ENCODE results near the gene PBX1.

Gene PBX1

DNA sequence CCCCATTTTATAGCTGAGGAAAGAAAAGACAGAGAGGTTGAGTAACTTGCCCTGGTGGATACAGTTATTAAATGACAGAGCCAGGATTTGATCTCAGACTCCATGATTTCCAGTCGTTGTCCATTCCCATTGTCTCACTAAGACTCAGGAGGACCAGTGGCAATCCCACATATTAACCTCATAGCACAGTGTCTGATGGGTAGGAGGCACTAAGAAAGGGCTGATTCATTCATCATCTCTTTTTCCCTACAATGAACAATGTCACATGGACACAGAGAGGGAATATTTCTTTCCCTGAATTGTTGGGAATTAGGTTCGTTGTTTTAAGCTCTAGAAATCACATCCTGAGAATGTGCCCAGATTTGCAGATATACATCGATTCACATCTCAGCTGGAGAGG lies 99.9 kb downstream of the PBX1 start:
- DNase-seq = no peak
- Histone ChIP-seq H4K20me1 (ENCODE audit: insufficient read depth, low read length) (no peaks in the 10 kb centered on the region), H3K4me2 (ENCODE audit: low read depth, low read length) (no peak overlapping the region), H3K9me3 (replicated peaks; ENCODE audit: insufficient read depth, low read length) (no peaks in the 10 kb centered on the region), H3K36me3 (replicated peaks; ENCODE audit: insufficient read depth, low read length) (no peaks in the 10 kb centered on the region), H2AFZ (ENCODE audit: low read length) (no peak overlapping the region), H3K27me3 (replicated peaks; ENCODE audit: insufficient read depth, low read length) (no peaks in the 10 kb centered on the region), H3K9me2 (replicated peaks; ENCODE audit: insufficient read depth, low read length) (no peaks in the 10 kb centered on the region), H3K9ac (ENCODE audit: low read length) (no peak overlapping the region), H3K4me3 (ENCODE audit: low read length) (no peak overlapping the region), H3K79me2 (ENCODE audit: low read length) (no peaks in the 10 kb centered on the region), H3K27ac (ENCODE audit: low read length) (no peak overlapping the region), H3F3A (ENCODE audit: insufficient read depth, low read length) (peaks cover 22% of the 10 kb centered on the region), H3K4me1 (ENCODE audit: low read length) (peaks cover 49% of the 10 kb centered on the region)
- TF ChIP-seq EZH2phosphoT487 (IDR thresholded peaks at IDR 0.05; ENCODE audit: low read length) (no peak), EZH2 (optimal IDR thresholded peaks at IDR 0.05; ENCODE audit: low read depth, low read length) (no peak)
- TF ChIP-seq, protein P1, sequence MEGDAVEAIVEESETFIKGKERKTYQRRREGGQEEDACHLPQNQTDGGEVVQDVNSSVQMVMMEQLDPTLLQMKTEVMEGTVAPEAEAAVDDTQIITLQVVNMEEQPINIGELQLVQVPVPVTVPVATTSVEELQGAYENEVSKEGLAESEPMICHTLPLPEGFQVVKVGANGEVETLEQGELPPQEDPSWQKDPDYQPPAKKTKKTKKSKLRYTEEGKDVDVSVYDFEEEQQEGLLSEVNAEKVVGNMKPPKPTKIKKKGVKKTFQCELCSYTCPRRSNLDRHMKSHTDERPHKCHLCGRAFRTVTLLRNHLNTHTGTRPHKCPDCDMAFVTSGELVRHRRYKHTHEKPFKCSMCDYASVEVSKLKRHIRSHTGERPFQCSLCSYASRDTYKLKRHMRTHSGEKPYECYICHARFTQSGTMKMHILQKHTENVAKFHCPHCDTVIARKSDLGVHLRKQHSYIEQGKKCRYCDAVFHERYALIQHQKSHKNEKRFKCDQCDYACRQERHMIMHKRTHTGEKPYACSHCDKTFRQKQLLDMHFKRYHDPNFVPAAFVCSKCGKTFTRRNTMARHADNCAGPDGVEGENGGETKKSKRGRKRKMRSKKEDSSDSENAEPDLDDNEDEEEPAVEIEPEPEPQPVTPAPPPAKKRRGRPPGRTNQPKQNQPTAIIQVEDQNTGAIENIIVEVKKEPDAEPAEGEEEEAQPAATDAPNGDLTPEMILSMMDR (IDR thresholded peaks at IDR 0.05; ENCODE audit: low read length) = no peak

DNA sequence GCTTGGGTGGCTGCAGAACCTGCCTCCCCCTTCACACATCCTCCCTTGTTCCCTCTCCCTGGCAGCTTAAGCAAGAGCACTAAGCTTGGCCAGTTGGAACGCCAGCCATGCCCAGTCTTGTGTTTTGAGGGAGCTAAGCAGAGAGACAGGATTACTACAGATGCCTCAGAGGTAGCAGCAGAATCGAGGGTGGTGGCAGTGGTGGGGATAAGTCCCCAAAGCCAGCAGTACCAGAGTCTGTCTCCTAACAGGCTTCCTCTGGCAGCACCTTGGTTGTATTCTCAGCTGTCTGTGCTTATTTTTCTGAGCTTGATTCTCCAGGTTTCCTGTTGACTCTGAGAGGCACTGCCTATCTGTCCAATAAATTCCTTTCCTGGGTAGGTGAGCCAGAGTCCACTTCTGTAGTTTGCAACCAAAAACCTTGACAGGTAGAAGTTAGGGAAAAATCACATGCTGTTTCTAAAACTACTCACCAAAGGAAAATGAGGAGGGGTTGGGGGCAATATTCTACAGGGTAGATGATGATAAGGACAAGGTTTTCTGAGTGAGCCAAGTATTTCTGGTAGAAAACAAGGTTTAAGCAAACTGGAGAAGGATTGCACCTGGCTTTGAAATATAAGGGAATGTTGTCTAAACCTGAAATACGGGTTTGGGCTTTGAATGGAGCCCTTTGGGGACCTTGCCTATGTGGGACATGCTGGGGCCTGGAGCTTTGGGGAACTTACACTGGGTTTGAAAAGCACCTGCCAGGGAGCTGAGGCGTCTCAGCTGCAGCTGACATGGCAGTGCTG lies 100.8 kb downstream of the PBX1 start:
- H3K36me3 ChIP-seq (replicated peaks; ENCODE audit: insufficient read depth, low read length) = no peaks in the 10 kb centered on the region
- no peak for TF ChIP-seq EZH2 (optimal IDR thresholded peaks at IDR 0.05; ENCODE audit: low read depth, low read length)
- no peak for TF ChIP-seq EZH2phosphoT487 (IDR thresholded peaks at IDR 0.05; ENCODE audit: low read length)
- TF ChIP-seq, protein P1 (IDR thresholded peaks at IDR 0.05; ENCODE audit: low read length) = no peak
- peaks cover 22% of the 10 kb centered on the region for H3F3A ChIP-seq (ENCODE audit: insufficient read depth, low read length)
- no peak for DNase-seq
- no peaks in the 10 kb centered on the region for H4K20me1 ChIP-seq (ENCODE audit: insufficient read depth, low read length)
- H3K4me2 ChIP-seq (ENCODE audit: low read depth, low read length) = peak overlapping the region; percentile 46; the same call in 1 of the 2 replicates
- H3K27me3 ChIP-seq (replicated peaks; ENCODE audit: insufficient read depth, low read length) = no peaks in the 10 kb centered on the region
- H3K79me2 ChIP-seq (ENCODE audit: low read length) = 0 out of 2 replicates have a peak, but pooled peaks cover 3% of the 10 kb centered on the region
- H3K9ac ChIP-seq (ENCODE audit: low read length) = peak overlapping the region; percentile 21; the same call in 1 of the 2 replicates
- H3K4me1 ChIP-seq (ENCODE audit: low read length) = peaks cover 49% of the 10 kb centered on the region
- H3K4me3 ChIP-seq (ENCODE audit: low read length) = no peak overlapping the region
- H3K27ac ChIP-seq (ENCODE audit: low read length) = peak overlapping the region; percentile 83
- H3K9me3 ChIP-seq (replicated peaks; ENCODE audit: insufficient read depth, low read length) = no peaks in the 10 kb centered on the region
- no peaks in the 10 kb centered on the region for H3K9me2 ChIP-seq (replicated peaks; ENCODE audit: insufficient read depth, low read length)
- peak overlapping the region; percentile 20; the same call in 1 of the 2 replicates for H2AFZ ChIP-seq (ENCODE audit: low read length)

DNA sequence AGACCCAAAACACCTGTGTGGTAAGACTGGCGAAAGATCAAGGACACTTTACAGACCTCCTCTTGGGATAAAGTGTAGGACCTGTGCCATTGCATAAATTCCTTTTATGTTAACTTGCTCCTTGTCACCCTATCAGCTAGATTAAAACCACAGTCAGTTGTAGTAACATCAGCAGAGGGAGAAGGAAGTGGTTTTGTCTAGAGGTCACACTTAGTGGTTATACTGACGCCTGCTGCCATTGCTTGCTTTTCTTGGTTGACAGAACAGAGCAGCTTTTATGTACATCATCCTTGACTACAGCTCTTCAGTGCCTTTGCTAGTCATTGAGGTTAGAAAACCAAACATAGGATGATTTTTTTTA lies 101.4 kb downstream of the PBX1 start:
- Histone ChIP-seq H3K9me3 (replicated peaks; ENCODE audit: insufficient read depth, low read length) (no peaks in the 10 kb centered on the region), H2AFZ (ENCODE audit: low read length) (peak overlapping the region; percentile 20; the same call in 1 of the 2 replicates), H3K79me2 (ENCODE audit: low read length) (0 out of 2 replicates have a peak, but pooled peaks cover 3% of the 10 kb centered on the region), H3K36me3 (replicated peaks; ENCODE audit: insufficient read depth, low read length) (no peaks in the 10 kb centered on the region), H3K9ac (ENCODE audit: low read length) (peak overlapping the region; percentile 21; the same call in 1 of the 2 replicates), H3K9me2 (replicated peaks; ENCODE audit: insufficient read depth, low read length) (no peaks in the 10 kb centered on the region), H3K4me2 (ENCODE audit: low read depth, low read length) (peak overlapping the region; percentile 46; the same call in 1 of the 2 replicates), H3K4me1 (ENCODE audit: low read length) (peaks cover 49% of the 10 kb centered on the region), H3K4me3 (ENCODE audit: low read length) (no peak overlapping the region), H4K20me1 (ENCODE audit: insufficient read depth, low read length) (no peaks in the 10 kb centered on the region), H3K27me3 (replicated peaks; ENCODE audit: insufficient read depth, low read length) (no peaks in the 10 kb centered on the region), H3K27ac (ENCODE audit: low read length) (peak overlapping the region; percentile 83), H3F3A (ENCODE audit: insufficient read depth, low read length) (peaks cover 22% of the 10 kb centered on the region)
- DNase-seq = peak; percentile 92
- TF ChIP-seq, protein P1 (IDR thresholded peaks at IDR 0.05; ENCODE audit: low read length) = peak; percentile 21; the same call in 1 of the 2 replicates
- TF ChIP-seq EZH2phosphoT487 (IDR thresholded peaks at IDR 0.05; ENCODE audit: low read length) (no peak), EZH2 (optimal IDR thresholded peaks at IDR 0.05; ENCODE audit: low read depth, low read length) (no peak)
